ENCODE data around the gene DCLK2. TPM values are rescaled to one million over a fixed set of nuclear protein-coding genes. Genes with fewer than 3 reads are reported as not detected.
"Not testable (repeated sequence)": the region's sequence is repeated elsewhere in the genome, so short reads cannot be mapped to it uniquely, and the experiment has no call there.

Gene DCLK2
- total RNA-seq, 2 donors from 2014 or later = 10.1 to 12.1 TPM

DNA sequence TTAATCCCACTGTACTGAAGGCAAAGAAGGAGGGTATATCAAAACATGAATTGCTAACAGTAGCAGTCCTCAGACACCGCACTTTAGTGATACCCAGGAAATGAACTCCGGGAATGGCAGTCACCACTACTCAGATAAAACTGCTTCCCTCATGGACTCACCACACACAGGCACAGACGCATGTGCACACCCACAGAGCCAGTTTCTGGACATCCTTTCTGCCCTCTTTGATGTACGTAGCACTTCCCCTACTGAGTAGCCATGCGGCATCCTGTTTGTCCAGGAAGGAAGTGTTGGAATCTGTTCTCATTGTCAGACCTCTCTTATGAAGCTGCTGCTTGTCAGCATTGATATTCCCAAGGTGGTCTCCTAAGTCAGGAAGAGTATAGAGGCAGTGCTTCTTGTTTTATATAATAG, 95.7 kb downstream of the DCLK2 start:
- Histone ChIP-seq H3K27me3 (no peaks in the 10 kb centered on the region), H3K36me3 (no peaks in the 10 kb centered on the region), H3K4me3 (no peak overlapping the region), H3K9me3 (no peaks in the 10 kb centered on the region), H3K27ac (no peak overlapping the region), H3K4me1 (peaks cover 0 to 32% of the 10 kb centered on the region in 2 donors)
- DNase-seq (ENCODE audit: low spot score) = no peak
- TF ChIP-seq, protein P1, sequence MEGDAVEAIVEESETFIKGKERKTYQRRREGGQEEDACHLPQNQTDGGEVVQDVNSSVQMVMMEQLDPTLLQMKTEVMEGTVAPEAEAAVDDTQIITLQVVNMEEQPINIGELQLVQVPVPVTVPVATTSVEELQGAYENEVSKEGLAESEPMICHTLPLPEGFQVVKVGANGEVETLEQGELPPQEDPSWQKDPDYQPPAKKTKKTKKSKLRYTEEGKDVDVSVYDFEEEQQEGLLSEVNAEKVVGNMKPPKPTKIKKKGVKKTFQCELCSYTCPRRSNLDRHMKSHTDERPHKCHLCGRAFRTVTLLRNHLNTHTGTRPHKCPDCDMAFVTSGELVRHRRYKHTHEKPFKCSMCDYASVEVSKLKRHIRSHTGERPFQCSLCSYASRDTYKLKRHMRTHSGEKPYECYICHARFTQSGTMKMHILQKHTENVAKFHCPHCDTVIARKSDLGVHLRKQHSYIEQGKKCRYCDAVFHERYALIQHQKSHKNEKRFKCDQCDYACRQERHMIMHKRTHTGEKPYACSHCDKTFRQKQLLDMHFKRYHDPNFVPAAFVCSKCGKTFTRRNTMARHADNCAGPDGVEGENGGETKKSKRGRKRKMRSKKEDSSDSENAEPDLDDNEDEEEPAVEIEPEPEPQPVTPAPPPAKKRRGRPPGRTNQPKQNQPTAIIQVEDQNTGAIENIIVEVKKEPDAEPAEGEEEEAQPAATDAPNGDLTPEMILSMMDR (IDR thresholded peaks at IDR 0.05) = no peak

DNA sequence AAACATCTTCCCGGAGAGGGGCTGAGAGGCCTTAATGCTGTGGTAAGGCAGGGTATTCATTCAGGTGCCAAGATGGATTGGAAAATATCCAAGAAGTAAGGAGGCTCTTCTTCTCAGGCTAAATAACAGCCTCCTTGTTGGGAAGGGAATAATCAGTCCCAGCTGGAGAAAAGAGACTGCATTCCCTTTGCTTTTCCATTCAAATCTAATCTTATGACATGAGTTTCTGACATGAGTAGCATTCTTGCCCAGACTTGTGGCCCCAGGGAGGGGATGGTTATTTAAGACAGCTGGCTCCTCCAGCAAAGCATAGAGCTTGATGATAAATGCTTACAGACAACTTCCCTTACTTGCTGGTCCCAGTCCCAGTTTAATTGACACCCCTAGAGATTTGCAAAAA, 98.3 kb downstream of the DCLK2 start:
- no peak overlapping the region for H3K4me3 ChIP-seq
- H3K4me1 ChIP-seq = peaks cover 0 to 37% of the 10 kb centered on the region in 2 donors
- H3K27ac ChIP-seq = no peak overlapping the region
- H3K9me3 ChIP-seq = no peaks in the 10 kb centered on the region
- H3K27me3 ChIP-seq = no peaks in the 10 kb centered on the region
- no peaks in the 10 kb centered on the region for H3K36me3 ChIP-seq
- TF ChIP-seq, protein P1 (IDR thresholded peaks at IDR 0.05) = no peak
- no peak for DNase-seq (ENCODE audit: low spot score)

DNA sequence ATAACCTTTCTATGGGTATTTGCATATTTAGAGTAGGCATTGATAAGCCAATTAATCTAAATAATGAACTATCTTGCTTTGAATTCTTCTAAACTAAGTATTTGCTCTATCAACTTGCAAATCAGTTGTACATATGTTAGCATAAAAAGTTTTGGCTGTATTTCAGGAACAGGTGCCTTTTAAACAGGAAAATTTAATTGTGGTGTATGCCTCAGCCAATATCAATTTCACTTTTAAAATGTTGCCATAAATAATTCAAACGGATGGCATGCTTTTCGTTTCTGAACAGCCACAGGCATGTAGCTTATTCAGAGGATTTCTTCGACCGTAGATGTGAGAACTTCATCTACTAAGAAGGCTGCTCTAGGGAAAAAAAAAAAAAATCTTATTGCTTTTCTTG, 99.9 kb downstream of the DCLK2 start:
- H3K4me1 ChIP-seq = peaks cover 0 to 41% of the 10 kb centered on the region in 2 donors

DNA sequence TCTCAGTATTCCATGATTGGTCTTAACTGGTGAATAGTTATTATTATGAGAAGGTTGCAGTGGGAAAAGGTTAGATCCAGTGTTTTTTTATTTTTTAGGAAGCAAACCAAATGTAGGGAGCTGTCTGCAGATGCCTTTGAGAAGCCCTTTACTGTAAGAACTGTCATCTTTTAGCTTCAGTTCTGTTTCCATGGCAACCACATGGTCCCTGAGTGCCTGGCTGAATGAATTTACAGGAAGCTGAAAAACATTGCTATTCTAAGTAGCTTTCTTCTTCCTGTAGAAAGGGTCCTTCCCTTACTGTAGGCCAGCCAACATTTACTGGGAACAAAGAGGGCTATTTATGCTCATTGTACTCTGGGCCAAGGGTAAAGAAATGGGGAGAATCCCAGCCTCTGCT, 103.3 kb downstream of the DCLK2 start:
- no peak for DNase-seq (ENCODE audit: low spot score)
- Histone ChIP-seq H3K27me3 (no peaks in the 10 kb centered on the region), H3K9me3 (no peaks in the 10 kb centered on the region), H3K36me3 (no peaks in the 10 kb centered on the region), H3K4me3 (no peak overlapping the region), H3K27ac (no peak overlapping the region), H3K4me1 (peaks cover 0 to 23% of the 10 kb centered on the region in 2 donors)
- TF ChIP-seq, protein P1 (IDR thresholded peaks at IDR 0.05) = no peak

More for the DNA sequence above, 99.9 kb downstream of the DCLK2 start:
- DNase-seq (ENCODE audit: low spot score) = no peak
- no peaks in the 10 kb centered on the region for H3K36me3 ChIP-seq
- no peak overlapping the region for H3K4me3 ChIP-seq
- no peaks in the 10 kb centered on the region for H3K9me3 ChIP-seq
- H3K27me3 ChIP-seq = no peaks in the 10 kb centered on the region
- no peak overlapping the region for H3K27ac ChIP-seq
- TF ChIP-seq, protein P1 (IDR thresholded peaks at IDR 0.05) = no peak

DNA sequence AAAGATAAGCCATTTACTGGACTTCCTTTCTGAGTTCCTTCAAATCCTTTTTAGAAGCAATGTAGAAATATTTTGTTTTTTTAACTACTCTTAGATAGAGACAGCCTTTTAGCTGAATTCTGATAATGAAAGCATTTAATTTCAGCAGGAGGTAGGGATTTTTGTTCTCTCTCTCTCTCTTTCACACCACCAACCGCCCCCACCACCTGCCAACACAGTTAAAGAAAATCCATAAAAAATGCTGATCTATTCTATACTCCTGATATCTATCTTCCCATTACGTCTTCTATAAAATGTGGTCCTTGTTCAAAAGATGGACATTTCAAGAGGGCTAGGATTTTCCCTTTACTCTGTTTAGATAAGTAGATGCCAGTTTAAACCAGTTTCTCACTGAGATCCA, 104.5 kb downstream of the DCLK2 start:
- TF ChIP-seq, protein P1 (IDR thresholded peaks at IDR 0.05) = no peak
- H3K4me3 ChIP-seq = no peak overlapping the region
- H3K4me1 ChIP-seq = peaks cover 0 to 15% of the 10 kb centered on the region in 2 donors
- no peak overlapping the region for H3K27ac ChIP-seq
- H3K27me3 ChIP-seq = no peaks in the 10 kb centered on the region
- H3K36me3 ChIP-seq = no peaks in the 10 kb centered on the region
- H3K9me3 ChIP-seq = no peaks in the 10 kb centered on the region
- DNase-seq (ENCODE audit: low spot score) = no peak

DNA sequence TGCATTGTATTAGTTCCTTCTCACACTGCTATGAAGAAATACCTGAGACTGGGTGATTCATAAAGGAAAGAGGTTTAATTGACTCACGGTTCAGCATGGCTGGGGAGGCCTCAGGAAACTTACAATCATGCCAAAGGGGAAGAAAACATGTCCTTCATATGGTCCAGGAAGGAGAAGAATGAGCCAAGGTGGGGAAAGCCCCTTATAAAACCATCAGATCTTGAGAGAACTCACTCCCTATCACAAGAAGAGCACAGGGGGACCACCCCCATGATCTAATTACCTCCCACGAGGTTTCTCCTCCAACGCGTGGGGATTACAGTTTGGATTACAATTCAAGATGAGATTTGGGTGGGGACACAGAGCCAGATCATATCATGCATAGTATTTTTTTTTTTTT, 106.8 kb downstream of the DCLK2 start:
- not testable (repeated sequence) for H3K36me3 ChIP-seq; H3K4me3 ChIP-seq; H3K27me3 ChIP-seq; H3K27ac ChIP-seq; DNase-seq (ENCODE audit: low spot score); H3K9me3 ChIP-seq
- peaks cover 0 to 12% of the 10 kb centered on the region in 2 donors for H3K4me1 ChIP-seq
